WTC11 (cell line): ENCODE data around the gene CBLB. TPM values are rescaled to one million over a fixed set of nuclear protein-coding genes. Genes with fewer than 3 reads are reported as not detected.

Source experiments
- ATAC-seq: fragments of 200-7000 bp; cut with Tn5 transposase; 2 replicates; pipeline ENCODE4 v1.10.0; 2021; ENCODE audit warnings: mild to moderate bottlenecking, moderate library complexity
- CTCF ChIA-PET: fragments of 300-600 bp; sonication (Branson Sonifier 250); formaldehyde crosslinking; loops from one replicate; lab custom pipeline; 2021; ENCODE audit warnings: antibody characterized with exemption; lab: Charles Lee
- POLR2A ChIA-PET: fragments of 350-600 bp; sonication (Branson Sonifier 250); formaldehyde crosslinking; loops from one replicate; lab custom pipeline; 2021; ENCODE audit warnings: antibody characterized with exemption; lab: Charles Lee
- DNase-seq: peaks from one replicate; pipeline ENCODE4 v3.0.0; 2021; ENCODE audit warnings: low spot score
- H3K27ac Mint-ChIP-seq: 2 replicates; pipeline ENCODE4 v1.8.0; 2021; ENCODE audit warnings: mixed read lengths
- H3K27me3 Mint-ChIP-seq: 2 replicates; pipeline ENCODE4 v1.8.0; 2021; ENCODE audit warnings: low read depth, mild to moderate bottlenecking, moderate library complexity, mixed read lengths
- H3K36me3 Mint-ChIP-seq: 2 replicates; pipeline ENCODE4 v1.8.0; 2021; ENCODE audit warnings: mixed read lengths
- H3K4me1 Mint-ChIP-seq: 2 replicates; pipeline ENCODE4 v1.8.0; 2022; ENCODE audit warnings: mixed read lengths
- H3K4me3 Mint-ChIP-seq: 2 replicates; pipeline ENCODE4 v1.8.0; 2021; ENCODE audit warnings: mild to moderate bottlenecking, moderate library complexity, mixed read lengths
- H3K9me3 Mint-ChIP-seq: 2 replicates; pipeline ENCODE4 v1.8.0; 2021; ENCODE audit warnings: mixed read lengths
- ERG ChIP-seq: fragments of 250-450 bp; sonication (Bioruptor Pico); IDR thresholded peaks from 2 replicates; pipeline ENCODE4 v1.8.0; 2021; ENCODE audit warnings: mild to moderate bottlenecking
- ETV6 ChIP-seq: sonication (generic); formaldehyde crosslinking; IDR thresholded peaks from 2 replicates; pipeline ENCODE4 v1.8.1; 2022; ENCODE audit warnings: mild to moderate bottlenecking, missing genetic modification reagents
- FOXK1 ChIP-seq: sonication (generic); formaldehyde crosslinking; IDR thresholded peaks from 2 replicates; pipeline ENCODE4 v1.8.0; 2022; ENCODE audit warnings: mild to moderate bottlenecking, moderate library complexity, missing genetic modification reagents
- FOXP4 ChIP-seq: sonication (generic); formaldehyde crosslinking; IDR thresholded peaks from 2 replicates; pipeline ENCODE4 v1.8.0; 2022; ENCODE audit warnings: mild to moderate bottlenecking, missing genetic modification reagents
- HMGA2 ChIP-seq: fragments of 250-450 bp; sonication (Bioruptor Pico); IDR thresholded peaks from 2 replicates; pipeline ENCODE4 v1.4.0; 2021; ENCODE audit warnings: mild to moderate bottlenecking, moderate library complexity
- MYBL2 ChIP-seq: sonication (generic); formaldehyde crosslinking; IDR thresholded peaks from 2 replicates; pipeline ENCODE4 v1.8.1; 2023; ENCODE audit warnings: mild to moderate bottlenecking, moderate library complexity, missing genetic modification reagents
- NFATC4 ChIP-seq: fragments of 250-450 bp; sonication (Bioruptor Pico); IDR thresholded peaks from 2 replicates; pipeline ENCODE4 v1.9.0; 2021; ENCODE audit warnings: mild to moderate bottlenecking
- NR1H2 ChIP-seq: sonication (generic); formaldehyde crosslinking; IDR thresholded peaks from 2 replicates; pipeline ENCODE4 v1.9.0; 2021; ENCODE audit warnings: mild to moderate bottlenecking, moderate library complexity, missing genetic modification reagents
- NR3C1 ChIP-seq: sonication (generic); formaldehyde crosslinking; conservative IDR thresholded peaks from 2 replicates; pipeline ENCODE4 v1.8.1; 2023; ENCODE audit warnings: low read depth, mild to moderate bottlenecking, missing genetic modification reagents
- OVOL2 ChIP-seq: fragments of 250-450 bp; sonication (Bioruptor Pico); IDR thresholded peaks from 2 replicates; pipeline ENCODE4 v1.9.0; 2021; ENCODE audit warnings: mild to moderate bottlenecking, borderline replicate concordance
- RELA ChIP-seq: sonication (generic); formaldehyde crosslinking; IDR thresholded peaks from 2 replicates; pipeline ENCODE4 v1.8.1; 2022; ENCODE audit warnings: missing genetic modification reagents, mild to moderate bottlenecking, borderline replicate concordance
- SMAD4 ChIP-seq: sonication (generic); formaldehyde crosslinking; IDR thresholded peaks from 2 replicates; pipeline ENCODE4 v1.8.0; 2022; ENCODE audit warnings: mild to moderate bottlenecking, missing genetic modification reagents
- SOX15 ChIP-seq: fragments of 250-450 bp; sonication (Bioruptor Pico); IDR thresholded peaks from 2 replicates; pipeline ENCODE4 v1.9.0; 2021; ENCODE audit warnings: mild to moderate bottlenecking
- TCF7 ChIP-seq: sonication (generic); formaldehyde crosslinking; IDR thresholded peaks from 2 replicates; pipeline ENCODE4 v1.8.0; 2022; ENCODE audit warnings: mild to moderate bottlenecking, low read depth, missing genetic modification reagents, moderate library complexity
- ZBTB21 ChIP-seq: sonication (generic); formaldehyde crosslinking; IDR thresholded peaks from 2 replicates; pipeline ENCODE4 v1.8.1; 2023; ENCODE audit warnings: mild to moderate bottlenecking, missing genetic modification reagents, borderline replicate concordance
- ZNF121 ChIP-seq: sonication (generic); formaldehyde crosslinking; IDR thresholded peaks from 2 replicates; pipeline ENCODE4 v1.8.0; 2023; ENCODE audit warnings: missing genetic modification reagents
- ZNF232 ChIP-seq: sonication (generic); formaldehyde crosslinking; IDR thresholded peaks from 2 replicates; pipeline ENCODE4 v1.8.0; 2022; ENCODE audit warnings: mild to moderate bottlenecking, missing genetic modification reagents
- ZNF317 ChIP-seq: sonication (generic); formaldehyde crosslinking; IDR thresholded peaks from 2 replicates; pipeline ENCODE4 v1.8.1; 2023; ENCODE audit warnings: low read depth, mild to moderate bottlenecking, moderate library complexity, missing genetic modification reagents, borderline replicate concordance
- ZNF396 ChIP-seq: fragments of 250-450 bp; sonication (Bioruptor Pico); IDR thresholded peaks from 2 replicates; pipeline ENCODE4 v1.8.0; 2021; ENCODE audit warnings: mild to moderate bottlenecking, moderate library complexity, borderline replicate concordance
- total RNA-seq: library from RNA; stranded (reverse); gene quantifications from 3 replicates; pipeline ENCODE4 v1.2.3, GENCODE V29; 2021
- TF ChIP-seq, protein P1 (sequence below): sonication (generic); formaldehyde crosslinking; IDR thresholded peaks from 2 replicates; pipeline ENCODE4 v1.8.1; 2023; ENCODE audit warnings: mild to moderate bottlenecking, moderate library complexity, missing genetic modification reagents
- TF ChIP-seq, protein P2 (sequence below): sonication (generic); formaldehyde crosslinking; conservative IDR thresholded peaks from 2 replicates; pipeline ENCODE4 v1.8.1; 2023; ENCODE audit warnings: mild to moderate bottlenecking, low read depth, missing genetic modification reagents, moderate library complexity
- TF ChIP-seq, protein P3 (sequence below): sonication (generic); formaldehyde crosslinking; IDR thresholded peaks from 2 replicates; pipeline ENCODE4 v1.8.1; 2022; ENCODE audit warnings: low read depth, missing genetic modification reagents, borderline replicate concordance
- TF ChIP-seq, protein P4 (sequence below): sonication (generic); formaldehyde crosslinking; IDR thresholded peaks from 2 replicates; pipeline ENCODE4 v1.8.1; 2022; ENCODE audit warnings: mild to moderate bottlenecking, moderate library complexity, missing genetic modification reagents
- TF ChIP-seq, protein P5 (sequence below): sonication (generic); formaldehyde crosslinking; IDR thresholded peaks from 2 replicates; pipeline ENCODE4 v1.8.0; 2022; ENCODE audit warnings: mild to moderate bottlenecking, missing genetic modification reagents
- TF ChIP-seq, protein P6 (sequence below): sonication (generic); formaldehyde crosslinking; IDR thresholded peaks from 2 replicates; pipeline ENCODE4 v1.8.1; 2023; ENCODE audit warnings: mild to moderate bottlenecking, missing genetic modification reagents

Gene CBLB
- total RNA-seq, 1 experiment from 2014 or later: 19.8 TPM

DNA sequence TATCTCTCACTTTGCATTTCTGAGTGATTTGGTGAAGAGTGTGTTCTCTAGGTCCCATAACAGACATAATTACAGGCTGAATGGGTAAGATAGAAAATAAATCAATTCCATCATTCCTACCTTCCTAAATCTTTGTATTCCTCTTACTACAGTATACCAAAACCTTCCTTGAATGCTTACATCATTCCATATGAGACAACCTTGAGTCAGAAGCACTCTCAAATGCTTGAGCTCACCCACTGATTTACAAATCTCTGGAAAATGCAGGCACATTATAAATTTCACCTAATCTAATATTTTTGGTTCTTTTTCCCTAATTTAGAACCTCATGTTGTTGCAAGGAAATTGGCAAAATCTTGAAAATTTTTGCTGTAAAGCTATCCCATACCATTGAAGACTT lies 239.1 kb downstream of the CBLB start (continued):
- TF ChIP-seq NR3C1 (CRISPR knock-in tag) (no peak), HMGA2 (CRISPR knock-in tag) (no peak), NFATC4 (no peak), ZNF232 (CRISPR knock-in tag) (no peak), MYBL2 (CRISPR knock-in tag) (no peak), NR1H2 (CRISPR knock-in tag) (no peak), FOXP4 (CRISPR knock-in tag) (no peak)
- TF ChIP-seq, protein P1, sequence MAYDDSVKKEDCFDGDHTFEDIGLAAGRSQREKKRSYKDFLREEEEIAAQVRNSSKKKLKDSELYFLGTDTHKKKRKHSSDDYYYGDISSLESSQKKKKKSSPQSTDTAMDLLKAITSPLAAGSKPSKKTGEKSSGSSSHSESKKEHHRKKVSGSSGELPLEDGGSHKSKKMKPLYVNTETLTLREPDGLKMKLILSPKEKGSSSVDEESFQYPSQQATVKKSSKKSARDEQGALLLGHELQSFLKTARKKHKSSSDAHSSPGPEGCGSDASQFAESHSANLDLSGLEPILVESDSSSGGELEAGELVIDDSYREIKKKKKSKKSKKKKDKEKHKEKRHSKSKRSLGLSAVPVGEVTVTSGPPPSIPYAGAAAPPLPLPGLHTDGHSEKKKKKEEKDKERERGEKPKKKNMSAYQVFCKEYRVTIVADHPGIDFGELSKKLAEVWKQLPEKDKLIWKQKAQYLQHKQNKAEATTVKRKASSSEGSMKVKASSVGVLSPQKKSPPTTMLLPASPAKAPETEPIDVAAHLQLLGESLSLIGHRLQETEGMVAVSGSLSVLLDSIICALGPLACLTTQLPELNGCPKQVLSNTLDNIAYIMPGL (CRISPR knock-in tag): no peak
- TF ChIP-seq, protein P2, sequence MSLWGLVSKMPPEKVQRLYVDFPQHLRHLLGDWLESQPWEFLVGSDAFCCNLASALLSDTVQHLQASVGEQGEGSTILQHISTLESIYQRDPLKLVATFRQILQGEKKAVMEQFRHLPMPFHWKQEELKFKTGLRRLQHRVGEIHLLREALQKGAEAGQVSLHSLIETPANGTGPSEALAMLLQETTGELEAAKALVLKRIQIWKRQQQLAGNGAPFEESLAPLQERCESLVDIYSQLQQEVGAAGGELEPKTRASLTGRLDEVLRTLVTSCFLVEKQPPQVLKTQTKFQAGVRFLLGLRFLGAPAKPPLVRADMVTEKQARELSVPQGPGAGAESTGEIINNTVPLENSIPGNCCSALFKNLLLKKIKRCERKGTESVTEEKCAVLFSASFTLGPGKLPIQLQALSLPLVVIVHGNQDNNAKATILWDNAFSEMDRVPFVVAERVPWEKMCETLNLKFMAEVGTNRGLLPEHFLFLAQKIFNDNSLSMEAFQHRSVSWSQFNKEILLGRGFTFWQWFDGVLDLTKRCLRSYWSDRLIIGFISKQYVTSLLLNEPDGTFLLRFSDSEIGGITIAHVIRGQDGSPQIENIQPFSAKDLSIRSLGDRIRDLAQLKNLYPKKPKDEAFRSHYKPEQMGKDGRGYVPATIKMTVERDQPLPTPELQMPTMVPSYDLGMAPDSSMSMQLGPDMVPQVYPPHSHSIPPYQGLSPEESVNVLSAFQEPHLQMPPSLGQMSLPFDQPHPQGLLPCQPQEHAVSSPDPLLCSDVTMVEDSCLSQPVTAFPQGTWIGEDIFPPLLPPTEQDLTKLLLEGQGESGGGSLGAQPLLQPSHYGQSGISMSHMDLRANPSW (CRISPR knock-in tag): no peak

- Mint-ChIP-seq H3K4me3 (no peak overlapping the region), H3K27me3 (no peaks in the 10 kb centered on the region), H3K9me3 (peaks cover 4% of the 10 kb centered on the region; the same call in 1 of the 2 replicates), H3K27ac (no peak overlapping the region), H3K36me3 (no peaks in the 10 kb centered on the region), H3K4me1 (no peaks in the 10 kb centered on the region)
- ChIA-PET POLR2A (no interaction called here), CTCF (no interaction called here)
- ATAC-seq: no peak
- TF ChIP-seq ETV6 (CRISPR knock-in tag) (no peak), TCF7 (CRISPR knock-in tag) (no peak), SMAD4 (no peak), ZNF317 (no peak), OVOL2 (CRISPR knock-in tag) (no peak), ZBTB21 (CRISPR knock-in tag) (no peak), ZNF121 (CRISPR knock-in tag) (no peak), FOXK1 (CRISPR knock-in tag) (no peak), ZNF396 (CRISPR knock-in tag) (no peak), SOX15 (CRISPR knock-in tag) (no peak), NR3C1 (CRISPR knock-in tag) (no peak), RELA (CRISPR knock-in tag) (no peak), ERG (no peak), NFATC4 (no peak)
- TF ChIP-seq, protein P3, sequence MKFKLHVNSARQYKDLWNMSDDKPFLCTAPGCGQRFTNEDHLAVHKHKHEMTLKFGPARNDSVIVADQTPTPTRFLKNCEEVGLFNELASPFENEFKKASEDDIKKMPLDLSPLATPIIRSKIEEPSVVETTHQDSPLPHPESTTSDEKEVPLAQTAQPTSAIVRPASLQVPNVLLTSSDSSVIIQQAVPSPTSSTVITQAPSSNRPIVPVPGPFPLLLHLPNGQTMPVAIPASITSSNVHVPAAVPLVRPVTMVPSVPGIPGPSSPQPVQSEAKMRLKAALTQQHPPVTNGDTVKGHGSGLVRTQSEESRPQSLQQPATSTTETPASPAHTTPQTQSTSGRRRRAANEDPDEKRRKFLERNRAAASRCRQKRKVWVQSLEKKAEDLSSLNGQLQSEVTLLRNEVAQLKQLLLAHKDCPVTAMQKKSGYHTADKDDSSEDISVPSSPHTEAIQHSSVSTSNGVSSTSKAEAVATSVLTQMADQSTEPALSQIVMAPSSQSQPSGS (CRISPR knock-in tag): no peak
- TF ChIP-seq, protein P4, sequence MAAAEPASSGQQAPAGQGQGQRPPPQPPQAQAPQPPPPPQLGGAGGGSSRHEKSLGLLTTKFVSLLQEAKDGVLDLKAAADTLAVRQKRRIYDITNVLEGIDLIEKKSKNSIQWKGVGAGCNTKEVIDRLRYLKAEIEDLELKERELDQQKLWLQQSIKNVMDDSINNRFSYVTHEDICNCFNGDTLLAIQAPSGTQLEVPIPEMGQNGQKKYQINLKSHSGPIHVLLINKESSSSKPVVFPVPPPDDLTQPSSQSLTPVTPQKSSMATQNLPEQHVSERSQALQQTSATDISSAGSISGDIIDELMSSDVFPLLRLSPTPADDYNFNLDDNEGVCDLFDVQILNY (CRISPR knock-in tag): no peak
- TF ChIP-seq, protein P5, sequence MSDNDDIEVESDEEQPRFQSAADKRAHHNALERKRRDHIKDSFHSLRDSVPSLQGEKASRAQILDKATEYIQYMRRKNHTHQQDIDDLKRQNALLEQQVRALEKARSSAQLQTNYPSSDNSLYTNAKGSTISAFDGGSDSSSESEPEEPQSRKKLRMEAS (CRISPR knock-in tag): no peak
- TF ChIP-seq, protein P6, sequence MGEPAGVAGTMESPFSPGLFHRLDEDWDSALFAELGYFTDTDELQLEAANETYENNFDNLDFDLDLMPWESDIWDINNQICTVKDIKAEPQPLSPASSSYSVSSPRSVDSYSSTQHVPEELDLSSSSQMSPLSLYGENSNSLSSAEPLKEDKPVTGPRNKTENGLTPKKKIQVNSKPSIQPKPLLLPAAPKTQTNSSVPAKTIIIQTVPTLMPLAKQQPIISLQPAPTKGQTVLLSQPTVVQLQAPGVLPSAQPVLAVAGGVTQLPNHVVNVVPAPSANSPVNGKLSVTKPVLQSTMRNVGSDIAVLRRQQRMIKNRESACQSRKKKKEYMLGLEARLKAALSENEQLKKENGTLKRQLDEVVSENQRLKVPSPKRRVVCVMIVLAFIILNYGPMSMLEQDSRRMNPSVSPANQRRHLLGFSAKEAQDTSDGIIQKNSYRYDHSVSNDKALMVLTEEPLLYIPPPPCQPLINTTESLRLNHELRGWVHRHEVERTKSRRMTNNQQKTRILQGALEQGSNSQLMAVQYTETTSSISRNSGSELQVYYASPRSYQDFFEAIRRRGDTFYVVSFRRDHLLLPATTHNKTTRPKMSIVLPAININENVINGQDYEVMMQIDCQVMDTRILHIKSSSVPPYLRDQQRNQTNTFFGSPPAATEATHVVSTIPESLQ (CRISPR knock-in tag): no peak
- no peak for DNase-seq
Observed at GRCh38 chr3:105626739-105627138, 242.1 kb downstream of the CBLB start.
